SU-DHL-6 (cell line): ENCODE data around the gene AOC2.

Source experiments
- H2AFZ ChIP-seq: fragments of 200-600 bp; sonication (generic); 2 replicates; pipeline ENCODE4 v1.6.1; 2014; ENCODE audit warnings: low read depth, mild to moderate bottlenecking, moderate library complexity, mixed read lengths, antibody characterized with exemption, low read length; ENCODE audit not compliant: severe bottlenecking
- H3F3A ChIP-seq: fragments of 200-600 bp; shearing (Covaris generic); 2 replicates; pipeline ENCODE4 v1.6.0; 2016; ENCODE audit warnings: antibody characterized with exemption, mild to moderate bottlenecking; ENCODE audit not compliant: insufficient read depth
- H3K27ac ChIP-seq: fragments of 200-600 bp; sonication (generic); 2 replicates; pipeline ENCODE4 v1.5.1; 2016; ENCODE audit warnings: low read depth, mild to moderate bottlenecking, low read length, moderate library complexity, mixed read lengths
- H3K27me3 ChIP-seq: fragments of 200-600 bp; sonication (generic), shearing (Covaris generic); 2 replicates; pipeline ENCODE4 v1.6.0; 2014; ENCODE audit warnings: mild to moderate bottlenecking, low read length
- H3K36me3 ChIP-seq: fragments of 200-600 bp; sonication (generic); 2 replicates; pipeline ENCODE4 v1.6.1; 2014; ENCODE audit warnings: mild to moderate bottlenecking, low read length, mixed read lengths
- H3K4me2 ChIP-seq: fragments of 300-600, 200-600 bp; shearing (Covaris generic), sonication (generic); 2 replicates; pipeline ENCODE4 v1.6.0; 2014; ENCODE audit warnings: low read length, low read depth, mild to moderate bottlenecking; ENCODE audit not compliant: poor library complexity, severe bottlenecking
- H3K4me3 ChIP-seq: fragments of 200-600 bp; sonication (generic); 2 replicates; pipeline ENCODE4 v1.5.1; 2014; ENCODE audit warnings: antibody characterized with exemption, low read length, mild to moderate bottlenecking, mixed read lengths; ENCODE audit not compliant: insufficient read depth, poor library complexity, severe bottlenecking
- H3K79me2 ChIP-seq: fragments of 200-600 bp; sonication (generic); 2 replicates; pipeline ENCODE4 v1.6.1; 2014; ENCODE audit warnings: mild to moderate bottlenecking, low read length, moderate library complexity; ENCODE audit not compliant: insufficient read depth
- H3K9ac ChIP-seq: fragments of 200-600 bp; sonication (generic); 2 replicates; pipeline ENCODE4 v1.7.0; 2014; ENCODE audit warnings: mild to moderate bottlenecking, low read length
- H3K9me2 ChIP-seq: fragments of 200-600 bp; sonication (generic); replicated peaks from 2 replicates; pipeline ENCODE4 v1.6.1; 2014; ENCODE audit warnings: low read length; ENCODE audit not compliant: insufficient read depth
- H3K9me3 ChIP-seq: fragments of 200-600 bp; sonication (generic); 2 replicates; pipeline ENCODE4 v1.6.1; 2014; ENCODE audit warnings: low read length, mixed read lengths; ENCODE audit not compliant: insufficient read depth
- H4K20me1 ChIP-seq: fragments of 200-600 bp; sonication (generic); 2 replicates; pipeline ENCODE4 v1.6.1; 2014; ENCODE audit warnings: low read depth, mild to moderate bottlenecking, antibody characterized with exemption, low read length, moderate library complexity, mixed read lengths
- EZH2phosphoT487 ChIP-seq: fragments of 200-600 bp; sonication (generic), shearing (Covaris generic); conservative IDR thresholded peaks from 2 replicates; pipeline ENCODE4 v1.6.1; 2018; ENCODE audit warnings: mild to moderate bottlenecking, antibody characterized with exemption, low read length, moderate library complexity, mixed read lengths
- TF ChIP-seq, protein P1 (sequence below): fragments of 200-600 bp; sonication (generic); IDR thresholded peaks from one replicate; pipeline ENCODE4 v1.5.1; 2017; ENCODE audit warnings: antibody characterized with exemption, mild to moderate bottlenecking, low read length, moderate library complexity; ENCODE audit not compliant: insufficient read depth, poor library complexity, severe bottlenecking

AOC2 gene

DNA sequence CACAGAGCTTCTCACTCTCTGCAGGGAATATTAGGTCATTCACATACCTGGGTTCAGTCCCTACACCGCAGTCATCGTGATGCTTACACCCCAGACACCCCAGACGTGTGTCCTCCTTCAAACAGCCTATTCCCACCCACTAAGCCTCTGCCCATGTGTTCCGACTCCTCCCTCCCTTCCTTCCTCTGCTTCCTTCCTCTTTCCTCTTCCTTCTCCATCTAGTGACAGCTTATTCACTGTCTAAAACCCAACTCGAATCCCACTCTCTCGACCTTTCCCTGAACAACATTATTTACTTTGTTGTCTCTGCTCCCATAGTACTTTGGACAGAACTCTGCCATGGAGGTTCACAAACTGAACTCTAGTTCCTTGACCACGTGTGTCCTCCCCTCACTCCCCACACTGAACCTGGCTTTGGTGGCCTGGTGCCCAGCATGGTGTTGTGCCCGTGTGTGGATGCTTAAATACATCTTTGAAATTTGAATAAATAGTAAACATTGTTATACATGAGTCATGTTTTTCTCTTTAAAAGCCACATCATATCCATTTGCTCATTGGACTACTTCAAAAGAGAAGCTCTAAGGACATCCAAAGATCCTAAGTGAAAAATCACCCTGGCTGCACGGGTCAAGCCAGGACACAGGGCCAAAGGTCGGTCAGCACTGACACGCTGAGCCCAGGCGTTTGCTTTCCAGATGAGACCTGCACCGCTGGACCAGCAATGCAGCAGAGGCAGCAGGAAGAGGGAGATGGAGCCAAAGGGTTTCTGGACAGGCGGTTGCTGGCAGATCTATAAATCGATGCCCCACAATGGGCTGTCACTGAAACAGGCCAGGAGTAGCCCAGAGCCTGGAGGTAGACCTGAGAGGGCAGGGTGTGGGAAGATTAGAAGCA lies 42.1 kb downstream of the AOC2 start:
- no peaks in the 10 kb centered on the region for H3K27me3 ChIP-seq
- H3K36me3 ChIP-seq = no peaks in the 10 kb centered on the region
- no peaks in the 10 kb centered on the region for H3F3A ChIP-seq
- H3K4me3 ChIP-seq = no peak overlapping the region
- H3K79me2 ChIP-seq = no peaks in the 10 kb centered on the region
- TF ChIP-seq EZH2phosphoT487 = no peak
- TF ChIP-seq, protein P1, sequence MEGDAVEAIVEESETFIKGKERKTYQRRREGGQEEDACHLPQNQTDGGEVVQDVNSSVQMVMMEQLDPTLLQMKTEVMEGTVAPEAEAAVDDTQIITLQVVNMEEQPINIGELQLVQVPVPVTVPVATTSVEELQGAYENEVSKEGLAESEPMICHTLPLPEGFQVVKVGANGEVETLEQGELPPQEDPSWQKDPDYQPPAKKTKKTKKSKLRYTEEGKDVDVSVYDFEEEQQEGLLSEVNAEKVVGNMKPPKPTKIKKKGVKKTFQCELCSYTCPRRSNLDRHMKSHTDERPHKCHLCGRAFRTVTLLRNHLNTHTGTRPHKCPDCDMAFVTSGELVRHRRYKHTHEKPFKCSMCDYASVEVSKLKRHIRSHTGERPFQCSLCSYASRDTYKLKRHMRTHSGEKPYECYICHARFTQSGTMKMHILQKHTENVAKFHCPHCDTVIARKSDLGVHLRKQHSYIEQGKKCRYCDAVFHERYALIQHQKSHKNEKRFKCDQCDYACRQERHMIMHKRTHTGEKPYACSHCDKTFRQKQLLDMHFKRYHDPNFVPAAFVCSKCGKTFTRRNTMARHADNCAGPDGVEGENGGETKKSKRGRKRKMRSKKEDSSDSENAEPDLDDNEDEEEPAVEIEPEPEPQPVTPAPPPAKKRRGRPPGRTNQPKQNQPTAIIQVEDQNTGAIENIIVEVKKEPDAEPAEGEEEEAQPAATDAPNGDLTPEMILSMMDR = no peak
- no peaks in the 10 kb centered on the region for H3K9me3 ChIP-seq
- no peak overlapping the region for H3K27ac ChIP-seq
- no peak overlapping the region for H3K4me2 ChIP-seq
- H4K20me1 ChIP-seq = no peaks in the 10 kb centered on the region
- no peak overlapping the region for H2AFZ ChIP-seq
- H3K9me2 ChIP-seq = no peaks in the 10 kb centered on the region
- H3K9ac ChIP-seq = no peak overlapping the region

DNA sequence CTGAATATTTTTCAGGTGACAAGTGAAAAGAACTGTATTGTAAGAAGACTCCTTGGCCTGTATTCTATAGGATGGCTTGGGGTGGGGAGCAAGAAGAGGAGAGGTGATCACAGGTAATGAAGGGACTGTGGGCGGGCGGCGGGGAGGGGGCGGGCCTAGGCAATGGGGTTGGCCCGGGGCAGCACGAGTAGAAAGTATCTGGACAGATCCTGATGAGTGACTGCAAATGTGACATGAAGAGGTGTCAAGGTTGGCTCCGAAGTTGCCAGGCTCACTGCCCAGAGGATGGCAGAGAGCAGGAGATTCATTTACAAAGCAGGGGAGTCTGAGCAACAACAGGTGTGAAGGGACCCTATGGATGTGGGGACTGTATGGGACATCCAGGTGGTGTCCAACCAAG lies 45.4 kb downstream of the AOC2 start:
- H3K9me3 ChIP-seq = no peaks in the 10 kb centered on the region
- H3K4me2 ChIP-seq = no peak overlapping the region
- no peaks in the 10 kb centered on the region for H3F3A ChIP-seq
- TF ChIP-seq, protein P1 = no peak
- TF ChIP-seq EZH2phosphoT487 = no peak
- H3K27me3 ChIP-seq = no peaks in the 10 kb centered on the region
- H3K9ac ChIP-seq = no peak overlapping the region
- no peak overlapping the region for H3K4me3 ChIP-seq
- no peaks in the 10 kb centered on the region for H3K36me3 ChIP-seq
- H2AFZ ChIP-seq = no peak overlapping the region
- H3K9me2 ChIP-seq = no peaks in the 10 kb centered on the region
- no peaks in the 10 kb centered on the region for H4K20me1 ChIP-seq
- no peaks in the 10 kb centered on the region for H3K79me2 ChIP-seq
- no peak overlapping the region for H3K27ac ChIP-seq

DNA sequence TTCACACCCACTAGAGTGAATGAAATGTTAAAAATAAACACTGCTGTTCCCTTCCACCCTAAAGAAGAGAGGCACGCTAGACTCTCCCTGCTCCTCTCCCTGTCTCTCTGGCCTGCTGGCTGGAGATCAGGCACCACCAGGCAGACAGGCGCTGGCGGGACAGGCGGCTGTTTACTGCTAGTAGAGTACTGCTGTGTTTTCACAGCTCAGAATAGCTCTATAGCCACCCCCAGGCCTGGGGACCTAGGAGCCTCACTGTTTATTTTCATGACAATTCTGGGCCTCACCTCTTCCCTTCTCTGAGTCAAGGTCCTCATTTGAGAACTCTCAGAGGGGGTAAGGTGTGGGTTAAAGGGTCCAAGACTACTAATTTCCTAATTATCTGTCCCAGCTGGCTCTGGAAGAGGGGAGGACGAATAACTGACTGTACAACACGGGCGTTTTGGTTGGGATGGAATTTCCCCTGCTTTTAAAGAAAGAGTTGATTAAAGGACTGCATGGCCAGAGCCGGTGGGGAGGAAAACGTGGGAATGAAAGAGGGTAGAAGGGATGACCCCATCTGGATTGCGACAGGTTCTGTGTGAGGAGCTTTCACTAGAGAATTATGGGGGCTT lies 47.3 kb downstream of the AOC2 start:
- H3K9ac ChIP-seq = no peak overlapping the region
- H4K20me1 ChIP-seq = no peaks in the 10 kb centered on the region
- no peaks in the 10 kb centered on the region for H3K27me3 ChIP-seq
- no peaks in the 10 kb centered on the region for H3F3A ChIP-seq
- no peak for TF ChIP-seq EZH2phosphoT487
- TF ChIP-seq, protein P1 = no peak
- H3K36me3 ChIP-seq = no peaks in the 10 kb centered on the region
- no peak overlapping the region for H2AFZ ChIP-seq
- no peaks in the 10 kb centered on the region for H3K79me2 ChIP-seq
- H3K9me3 ChIP-seq = no peaks in the 10 kb centered on the region
- no peak overlapping the region for H3K4me2 ChIP-seq
- no peak overlapping the region for H3K4me3 ChIP-seq
- no peak overlapping the region for H3K27ac ChIP-seq
- no peaks in the 10 kb centered on the region for H3K9me2 ChIP-seq
